ENCODE measurements around the gene WDR77.

DNA sequence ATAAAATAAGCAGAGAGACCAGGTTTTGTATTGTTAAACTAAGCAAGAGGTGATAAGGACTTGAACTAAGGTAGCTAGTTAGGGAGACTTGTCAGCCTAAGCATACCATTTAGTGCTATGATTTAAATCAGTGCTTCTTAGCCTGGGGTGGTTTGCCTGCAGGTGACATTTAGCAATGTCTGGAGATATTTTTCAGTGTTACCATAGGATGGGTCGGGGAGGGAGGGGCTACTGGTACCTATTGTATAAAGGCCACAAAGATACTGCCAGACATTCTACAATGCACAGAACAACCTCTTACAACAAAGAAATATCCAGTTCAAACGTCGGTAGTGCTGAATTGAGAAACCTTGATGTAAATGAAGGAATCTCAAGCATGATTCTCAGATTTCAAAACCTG, 3.5 kb upstream of the WDR77 start:
- TF ChIP-seq GATA2 (IDR thresholded peaks at IDR 0.05; ENCODE audit: low read depth, low read length) = no peak
- TF ChIP-seq GATA3 (IDR thresholded peaks at IDR 0.05; ENCODE audit: low read depth, low read length) = no peak
